HG02642 (cell line): ENCODE results near the gene PPFIA2.

Experiments used
- ATAC-seq: cut with Tn5 transposase; IDR thresholded peaks from one replicate; pipeline ENCODE4 v1.9.1; 2021; ENCODE audit warnings: mild to moderate bottlenecking; ENCODE audit not compliant: unreplicated experiment, poor library complexity

Gene PPFIA2

GRCh38 chr12:81296556-81297305 is 462.4 kb downstream of the PPFIA2 start:
- no peak for ATAC-seq

GRCh38 chr12:81295251-81295650 is 463.9 kb downstream of the PPFIA2 start:
- no peak for ATAC-seq

- ATAC-seq, result no peak
Measured at GRCh38 chr12:81294325-81295190, 464.6 kb downstream of the PPFIA2 start.

- no peak for ATAC-seq
Measured at GRCh38 chr12:81288651-81289050, 470.5 kb downstream of the PPFIA2 start.

- ATAC-seq, result no peak
Measured at GRCh38 chr12:81284137-81284536, 475.0 kb downstream of the PPFIA2 start.

- no peak for ATAC-seq
Measured at GRCh38 chr12:81274637-81275529, 484.3 kb downstream of the PPFIA2 start.

- no peak for ATAC-seq
Measured at GRCh38 chr12:81270385-81270784, 488.8 kb downstream of the PPFIA2 start.

- ATAC-seq, result no peak
Measured at GRCh38 chr12:81263072-81263471, 496.1 kb downstream of the PPFIA2 start.

GRCh38 chr12:81261508-81262207 is 497.5 kb downstream of the PPFIA2 start:
- no peak for ATAC-seq

GRCh38 chr12:81259360-81259759 is 499.8 kb downstream of the PPFIA2 start:
- no peak for ATAC-seq

- no peak for ATAC-seq
Measured at GRCh38 chr12:81257947-81258551, 501.1 kb downstream of the PPFIA2 start.

- ATAC-seq, result no peak
Measured at GRCh38 chr12:81255947-81256346, 503.2 kb downstream of the PPFIA2 start.

GRCh38 chr12:81255456-81255855 is 503.7 kb downstream of the PPFIA2 start:
- ATAC-seq, result no peak

- no peak for ATAC-seq
Measured at GRCh38 chr12:81253360-81253759, 505.8 kb downstream of the PPFIA2 start.

GRCh38 chr12:81252228-81252627 is 506.9 kb downstream of the PPFIA2 start:
- no peak for ATAC-seq

- ATAC-seq, result no peak
Measured at GRCh38 chr12:81249976-81250375, 509.2 kb downstream of the PPFIA2 start.

GRCh38 chr12:81245907-81246570 is 513.1 kb downstream of the PPFIA2 start:
- no peak for ATAC-seq

- ATAC-seq, result no peak
Measured at GRCh38 chr12:81245458-81245857, 513.7 kb downstream of the PPFIA2 start.
